Stimulated activated CD8-positive, alpha-beta memory T cell treated with anti-CD3 and anti-CD28 coated beads, Interleukin-12 subunit alpha, Interleukin-12 subunit beta, amount 100 ng/mL, for 4 hours (primary cell): ENCODE measurements around the gene LRMDA.
"Not testable (repeated sequence)": the region's sequence is repeated elsewhere in the genome, so short reads cannot be mapped to it uniquely, and the experiment has no call there.

Experiments used
- DNase-seq: peaks from one replicate; pipeline ENCODE4 v3.0.0-alpha.2; 2020; ENCODE audit warnings: low read depth

The LRMDA gene

DNA sequence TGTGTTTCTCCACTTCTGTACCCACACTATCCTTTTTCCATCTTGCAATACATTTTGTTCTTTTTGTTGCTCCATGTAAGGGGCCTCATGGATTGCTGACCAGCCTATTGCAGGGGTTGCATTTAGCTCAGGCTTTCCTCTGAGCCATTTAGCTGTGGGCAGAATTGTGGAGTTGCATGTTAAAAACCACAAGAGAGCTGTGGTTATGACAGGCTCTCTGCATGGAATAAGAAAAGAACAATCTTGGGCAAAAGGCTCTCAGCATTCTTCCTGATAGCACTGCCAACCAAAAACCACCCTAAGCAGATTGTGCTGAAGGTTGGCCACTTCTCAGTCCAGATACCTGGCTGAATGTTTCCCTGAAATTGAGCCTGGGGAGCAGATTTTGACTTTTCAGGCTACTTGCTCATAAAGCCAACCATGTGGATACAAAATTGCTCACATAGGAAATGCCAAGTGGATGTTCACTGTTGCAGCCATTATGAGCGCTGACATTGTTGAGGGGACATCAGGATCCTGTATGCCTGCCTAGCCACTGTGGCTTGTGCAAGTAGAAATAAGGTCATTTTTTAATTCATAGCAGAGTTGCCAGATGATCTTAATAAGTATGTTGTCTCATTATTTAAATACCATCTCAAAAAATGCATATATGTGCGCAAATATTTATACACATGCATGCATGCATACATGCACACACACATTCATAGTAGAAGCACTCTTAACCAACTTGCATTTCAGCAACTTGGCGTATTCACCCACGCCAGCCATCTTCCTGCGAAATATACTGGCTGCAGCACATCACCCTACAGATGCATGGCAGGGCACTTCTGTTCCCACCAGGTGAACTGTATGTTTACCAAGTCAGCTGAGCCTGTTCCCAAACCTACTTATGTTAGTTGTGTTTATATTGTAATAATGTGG, 695.4 kb downstream of the LRMDA start:
- DNase-seq, result no peak

DNA sequence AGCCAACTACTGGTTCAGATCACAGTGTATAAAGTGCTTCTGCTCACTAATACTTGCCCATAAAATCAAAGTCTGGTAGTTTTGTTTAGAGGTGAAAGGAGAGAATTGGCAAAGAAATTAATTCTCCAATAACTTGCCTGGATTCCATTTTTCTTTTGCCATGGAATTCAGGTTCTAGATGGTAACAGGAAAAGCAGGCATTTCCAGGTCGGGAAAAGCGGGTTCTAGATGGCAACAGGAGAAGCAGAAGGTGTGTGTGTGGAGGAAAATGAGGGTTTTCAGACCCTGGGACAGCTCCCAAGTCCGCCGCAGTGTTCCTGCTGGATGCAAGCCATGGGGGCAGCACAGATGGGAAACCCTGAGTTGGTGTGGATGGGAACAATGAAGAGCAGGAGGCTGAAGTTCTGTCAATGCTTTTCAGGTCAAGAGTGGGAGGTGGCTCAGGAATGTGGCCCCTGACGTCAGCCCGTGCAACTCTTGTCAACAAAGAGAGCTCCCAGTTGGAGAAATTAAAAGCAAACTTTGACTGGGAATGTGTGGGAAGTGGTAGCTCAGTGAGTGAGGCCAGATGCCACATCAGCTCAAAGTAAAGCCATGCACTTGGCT, 696.7 kb downstream of the LRMDA start:
- no peak for DNase-seq

- no peak for DNase-seq
These were observed 697.8 kb downstream of the LRMDA start for GRCh38 chr10:76129213-76129612.

DNA sequence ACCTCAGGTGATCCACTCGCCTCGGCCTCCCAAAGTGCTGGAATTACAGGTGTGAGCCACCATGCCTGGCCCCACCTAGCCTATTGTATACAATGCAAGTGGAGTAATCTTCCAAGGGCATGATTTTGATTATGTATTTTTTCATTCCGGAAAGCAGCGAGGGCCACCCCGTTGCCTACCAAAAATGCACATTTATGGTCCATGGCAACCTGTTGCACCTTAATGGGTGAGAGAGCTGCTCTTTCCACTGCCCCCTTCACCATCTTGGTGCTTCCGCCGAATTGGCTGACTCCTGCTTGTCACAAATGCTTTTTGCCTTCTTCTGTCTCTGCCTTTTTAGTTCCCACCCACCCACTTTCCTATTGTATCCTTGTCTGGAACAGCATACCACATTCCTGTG, 699.5 kb downstream of the LRMDA start:
- no peak for DNase-seq

GRCh38 chr10:76133597-76134255, 702.3 kb downstream of the LRMDA start:
- no peak for DNase-seq

DNA sequence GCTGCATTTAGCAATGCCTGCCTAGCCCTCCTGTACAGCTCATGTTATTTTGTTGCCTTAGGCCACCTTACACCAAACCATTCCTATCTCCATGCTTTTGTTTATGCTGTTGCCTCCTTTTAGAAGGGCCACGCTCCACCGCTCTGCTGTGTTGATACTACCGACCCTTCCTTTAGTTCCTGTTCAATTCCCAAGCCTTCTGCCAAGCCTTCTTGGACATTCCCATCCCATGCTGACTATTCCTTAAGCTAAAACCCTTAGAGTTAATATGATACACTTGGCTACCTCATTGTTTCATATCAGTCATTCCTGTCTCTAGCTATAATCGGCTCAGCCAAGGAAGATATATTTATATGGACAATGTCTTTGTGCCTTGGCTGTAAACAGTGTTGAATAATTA, 705.5 kb downstream of the LRMDA start:
- no peak for DNase-seq

DNA sequence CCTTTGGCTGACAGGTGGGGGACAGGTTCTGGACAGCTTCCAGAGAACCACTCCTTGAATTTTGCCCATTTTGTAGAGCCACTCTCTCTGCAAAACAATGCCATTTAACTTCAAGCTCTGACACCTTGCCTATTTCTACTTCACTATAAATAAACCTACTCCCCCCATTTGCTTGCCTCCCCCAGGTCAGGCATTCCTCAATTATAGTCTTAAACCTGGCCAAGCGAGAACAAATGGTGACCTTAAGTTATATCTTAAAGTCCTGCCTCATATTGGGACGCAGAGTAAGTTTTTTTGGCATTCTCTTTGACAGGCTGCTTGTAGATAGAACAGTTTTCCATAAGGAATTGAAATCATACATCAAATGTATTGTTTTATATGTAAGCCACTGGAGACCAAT, 706.9 kb downstream of the LRMDA start:
- no peak for DNase-seq

- no peak for DNase-seq
These were observed 707.5 kb downstream of the LRMDA start for GRCh38 chr10:76138906-76139305.

GRCh38 chr10:76139431-76139830, 708.0 kb downstream of the LRMDA start:
- no peak for DNase-seq

GRCh38 chr10:76141376-76141775, 710.0 kb downstream of the LRMDA start:
- no peak for DNase-seq

- not testable (repeated sequence) for DNase-seq
These were observed 716.8 kb downstream of the LRMDA start for GRCh38 chr10:76148217-76148616.

GRCh38 chr10:76149182-76149581, 717.8 kb downstream of the LRMDA start:
- DNase-seq, result no peak

DNA sequence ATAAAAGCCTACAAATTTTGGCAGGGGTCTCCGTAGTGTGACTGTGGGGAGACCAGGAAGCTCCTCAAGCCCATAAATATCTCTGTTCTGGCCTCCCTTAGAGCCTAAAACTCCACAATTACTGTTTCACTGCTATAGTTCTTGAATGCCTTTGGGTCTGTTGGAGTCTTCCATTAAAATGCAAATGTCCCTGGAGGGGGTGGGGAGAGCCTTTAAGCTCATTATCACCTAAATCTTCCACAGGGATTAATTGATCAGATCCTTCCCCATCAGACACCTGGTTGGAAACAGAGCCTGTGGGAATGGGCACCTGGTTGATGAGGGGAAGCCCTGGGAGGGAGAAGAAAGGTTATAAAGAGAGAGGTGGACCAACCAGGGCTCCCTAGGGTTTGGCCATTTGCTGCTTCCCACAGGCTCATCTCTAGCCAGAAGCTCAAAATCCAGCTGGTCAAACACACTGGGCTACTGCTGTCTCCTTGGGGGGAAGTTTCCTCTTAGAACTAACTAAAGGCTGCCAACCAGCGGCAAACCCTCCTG, 718.2 kb downstream of the LRMDA start:
- no peak for DNase-seq

- DNase-seq, result no peak
These were observed 718.9 kb downstream of the LRMDA start for GRCh38 chr10:76150139-76150875.

DNA sequence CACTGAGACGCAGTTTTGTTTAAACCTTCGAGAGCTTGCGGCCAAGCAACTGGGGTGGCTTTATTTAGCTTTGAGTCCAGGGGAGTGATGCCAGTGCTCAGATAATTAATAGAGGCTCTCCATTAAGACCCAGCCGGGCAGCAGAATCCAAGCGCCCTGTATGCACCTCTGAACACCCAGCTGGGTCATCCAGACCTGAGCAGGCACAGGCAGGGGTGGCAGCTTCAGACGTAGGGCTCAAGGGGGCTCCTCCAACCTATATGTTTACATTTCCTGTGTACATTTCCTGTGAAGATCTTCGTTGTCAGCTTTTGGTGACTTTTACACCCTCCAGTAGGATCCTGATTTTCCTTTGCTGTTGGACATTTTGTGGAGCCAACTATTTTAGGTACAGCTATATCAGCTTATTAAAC, 719.5 kb downstream of the LRMDA start:
- no peak for DNase-seq

DNA sequence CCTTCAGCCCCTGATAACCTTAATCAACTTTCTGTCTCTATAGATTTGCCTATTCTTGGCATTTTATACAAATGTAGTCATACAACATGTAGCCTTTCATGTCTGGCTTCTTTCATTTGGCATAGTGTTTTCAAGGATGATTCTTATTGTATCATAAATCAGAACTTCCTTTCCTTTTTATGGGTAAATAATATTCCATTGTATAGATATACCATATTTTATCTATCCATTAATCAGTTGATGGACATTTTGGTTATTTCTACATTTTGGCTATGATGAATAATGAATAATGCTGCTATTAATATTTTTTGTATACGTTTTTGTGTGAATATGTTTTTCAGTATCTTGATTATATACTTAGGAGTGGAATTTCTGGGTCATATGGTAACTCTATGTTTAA, 720.8 kb downstream of the LRMDA start:
- no peak for DNase-seq

DNA sequence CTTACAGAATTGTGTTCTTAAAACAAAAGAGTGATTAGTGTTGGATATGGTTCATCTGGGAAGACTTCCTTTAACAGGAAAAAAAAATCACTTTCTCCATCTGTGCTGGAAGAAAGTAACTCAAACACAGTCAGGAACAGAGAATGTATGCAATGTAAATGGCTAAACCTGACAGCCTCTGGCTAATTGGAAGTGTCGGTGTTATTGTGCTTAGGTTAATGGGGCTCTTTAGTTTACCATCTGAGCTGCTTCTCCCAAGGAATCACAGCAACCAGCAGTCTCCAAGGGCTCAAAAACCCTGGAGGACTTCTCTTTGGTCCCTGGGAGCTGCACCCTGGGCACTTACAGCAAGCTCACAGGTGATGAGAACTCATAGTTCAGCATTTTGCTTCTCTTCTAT, 724.5 kb downstream of the LRMDA start:
- no peak for DNase-seq

- no peak for DNase-seq
These were observed 729.2 kb downstream of the LRMDA start for GRCh38 chr10:76160446-76161300.

GRCh38 chr10:76161301-76161582, 729.8 kb downstream of the LRMDA start:
- DNase-seq, result no peak

- DNase-seq, result no peak
These were observed 737.0 kb downstream of the LRMDA start for GRCh38 chr10:76168437-76168836.

GRCh38 chr10:76169246-76169645, 737.8 kb downstream of the LRMDA start:
- DNase-seq, result no peak
